Osteoblast (primary cell): Measurements from ENCODE around the gene CDR2L. TPM values are rescaled to one million over a fixed set of nuclear protein-coding genes. Genes with fewer than 3 reads are reported as not detected.
"Not testable (repeated sequence)": the region's sequence is repeated elsewhere in the genome, so short reads cannot be mapped to it uniquely, and the experiment has no call there.

Experiments
- DNase-seq: peaks from one replicate; pipeline ENCODE4 v3.0.0; 2011; ENCODE audit warnings: low spot score, mixed read lengths; ENCODE audit not compliant: insufficient read length; ENCODE audit errors: missing footprints
- H2AFZ ChIP-seq: 2 replicates; pipeline ENCODE4 v1.6.0; 2011; ENCODE audit warnings: mild to moderate bottlenecking, low read length
- H3K27ac ChIP-seq: 2 replicates; pipeline ENCODE4 v1.5.1; 2011; ENCODE audit warnings: mild to moderate bottlenecking, low read depth, low read length, moderate library complexity
- H3K27me3 ChIP-seq: 2 replicates; pipeline ENCODE4 v1.6.0; 2012; ENCODE audit warnings: mild to moderate bottlenecking, control low read depth, inconsistent platforms, low read length, moderate library complexity; ENCODE audit not compliant: insufficient read depth
- H3K36me3 ChIP-seq: 2 replicates; pipeline ENCODE4 v1.5.1; 2011; ENCODE audit warnings: mild to moderate bottlenecking, low read length, control low read depth, moderate library complexity; ENCODE audit not compliant: insufficient read depth
- H3K4me1 ChIP-seq: 2 replicates; pipeline ENCODE4 v1.5.1; 2011; ENCODE audit warnings: mild to moderate bottlenecking, low read length, control low read depth, moderate library complexity; ENCODE audit not compliant: insufficient read depth
- H3K4me2 ChIP-seq: 2 replicates; pipeline ENCODE4 v1.6.0; 2011; ENCODE audit warnings: mild to moderate bottlenecking, low read length; ENCODE audit not compliant: insufficient read depth
- H3K4me3 ChIP-seq: fragments of 200-600 bp; sonication (generic); 3 replicates; pipeline ENCODE4 v1.5.1; 2012; ENCODE audit warnings: mild to moderate bottlenecking, low read length, inconsistent platforms; ENCODE audit not compliant: insufficient read depth
- H3K79me2 ChIP-seq: 2 replicates; pipeline ENCODE4 v1.6.0; 2012; ENCODE audit warnings: mild to moderate bottlenecking, low read length, control low read depth, inconsistent platforms; ENCODE audit not compliant: insufficient read depth
- H3K9me3 ChIP-seq: 2 replicates; pipeline ENCODE4 v1.5.1; 2011; ENCODE audit warnings: low read depth, low read length, control low read depth
- H4K20me1 ChIP-seq: 2 replicates; pipeline ENCODE4 v1.6.0; 2012; ENCODE audit warnings: mild to moderate bottlenecking, low read length, control low read depth; ENCODE audit not compliant: insufficient read depth
- total RNA-seq: library from RNA; depleted of rRNA; stranded (reverse); fragments of >200 nt; gene quantifications from 2 replicates; pipeline ENCODE4 v1.2.3, GENCODE V29; 2012
- TF ChIP-seq, protein P1 (sequence below): IDR thresholded peaks from 2 replicates; pipeline ENCODE4 v1.5.1; 2011; ENCODE audit warnings: mild to moderate bottlenecking, low read depth, low read length, moderate library complexity; ENCODE audit errors: extremely low read depth

CDR2L gene
- total RNA-seq, 1 donor = 16.6 TPM

DNA sequence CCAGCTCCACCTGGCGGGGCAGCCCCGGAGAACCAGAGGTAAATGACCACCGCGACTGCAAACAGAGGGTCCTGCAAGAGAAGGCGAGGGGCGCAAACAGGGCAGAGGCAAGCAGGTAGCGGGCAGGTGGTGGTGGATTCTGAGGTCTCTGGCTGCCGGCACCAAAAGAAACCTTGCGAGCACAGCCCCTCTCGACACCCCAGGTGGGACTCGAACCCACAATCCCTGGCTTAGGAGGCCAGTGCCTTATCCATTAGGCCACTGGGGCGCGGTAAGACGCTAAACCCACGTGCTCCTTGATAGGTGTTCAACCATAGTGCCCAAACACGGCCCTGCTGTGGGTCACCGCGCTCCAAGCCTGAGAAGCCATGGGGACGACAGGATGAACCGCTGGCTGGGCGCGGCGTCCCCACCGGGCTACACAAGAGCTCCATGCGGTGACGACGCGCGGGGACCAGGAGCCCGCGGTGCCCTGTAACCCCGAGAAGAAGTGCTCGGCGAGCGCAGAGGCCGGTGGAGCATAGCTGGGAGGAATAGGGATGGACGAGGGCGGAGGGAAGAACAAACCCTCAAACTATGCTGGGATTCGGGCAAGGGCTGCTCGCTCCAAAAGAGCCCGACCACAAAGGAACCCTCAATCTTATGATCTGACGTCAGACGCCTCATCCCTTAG lies 46.9 kb downstream of the CDR2L start:
- Histone ChIP-seq H3K36me3 (peaks cover 11% of the 10 kb centered on the region), H3K4me3 (peak overlapping the region; percentile 93), H3K4me1 (peaks cover 17% of the 10 kb centered on the region), H4K20me1 (no peaks in the 10 kb centered on the region), H3K27me3 (no peaks in the 10 kb centered on the region), H2AFZ (peak overlapping the region; percentile 99), H3K4me2 (peak overlapping the region; percentile 91), H3K79me2 (no peaks in the 10 kb centered on the region), H3K27ac (peak overlapping the region; percentile 96), H3K9me3 (no peaks in the 10 kb centered on the region)
- TF ChIP-seq, protein P1, sequence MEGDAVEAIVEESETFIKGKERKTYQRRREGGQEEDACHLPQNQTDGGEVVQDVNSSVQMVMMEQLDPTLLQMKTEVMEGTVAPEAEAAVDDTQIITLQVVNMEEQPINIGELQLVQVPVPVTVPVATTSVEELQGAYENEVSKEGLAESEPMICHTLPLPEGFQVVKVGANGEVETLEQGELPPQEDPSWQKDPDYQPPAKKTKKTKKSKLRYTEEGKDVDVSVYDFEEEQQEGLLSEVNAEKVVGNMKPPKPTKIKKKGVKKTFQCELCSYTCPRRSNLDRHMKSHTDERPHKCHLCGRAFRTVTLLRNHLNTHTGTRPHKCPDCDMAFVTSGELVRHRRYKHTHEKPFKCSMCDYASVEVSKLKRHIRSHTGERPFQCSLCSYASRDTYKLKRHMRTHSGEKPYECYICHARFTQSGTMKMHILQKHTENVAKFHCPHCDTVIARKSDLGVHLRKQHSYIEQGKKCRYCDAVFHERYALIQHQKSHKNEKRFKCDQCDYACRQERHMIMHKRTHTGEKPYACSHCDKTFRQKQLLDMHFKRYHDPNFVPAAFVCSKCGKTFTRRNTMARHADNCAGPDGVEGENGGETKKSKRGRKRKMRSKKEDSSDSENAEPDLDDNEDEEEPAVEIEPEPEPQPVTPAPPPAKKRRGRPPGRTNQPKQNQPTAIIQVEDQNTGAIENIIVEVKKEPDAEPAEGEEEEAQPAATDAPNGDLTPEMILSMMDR = no peak
- DNase-seq = peak; percentile 86

DNA sequence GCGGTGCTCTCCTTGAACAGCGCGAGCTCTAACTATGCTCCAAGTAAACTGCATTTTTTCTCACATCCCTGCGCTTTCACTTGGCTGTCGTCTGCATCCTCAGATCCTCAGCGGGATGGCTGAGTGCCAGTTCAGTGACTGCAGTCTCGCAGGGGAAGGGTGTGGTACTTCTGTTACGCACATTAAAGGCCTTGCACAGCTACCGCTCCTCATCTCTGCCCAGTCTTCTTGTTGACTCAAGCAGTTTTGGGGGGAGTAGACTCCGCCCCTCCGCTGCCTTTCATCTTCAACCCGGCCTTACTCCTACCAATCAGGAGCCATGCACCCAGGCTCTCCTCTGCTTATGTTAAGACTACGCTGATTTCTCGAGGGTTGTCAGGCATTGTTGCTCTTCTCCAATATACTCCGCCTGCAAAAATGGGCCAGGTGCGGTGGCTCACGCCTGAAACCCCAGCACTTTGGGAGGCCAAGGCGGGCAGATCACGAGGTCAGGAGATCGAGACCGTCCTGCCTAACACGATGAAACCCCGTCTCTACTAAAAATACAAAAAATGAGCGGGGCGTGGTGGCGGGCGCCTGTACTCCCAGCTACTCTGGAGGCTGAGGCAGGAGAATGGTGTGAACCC lies 49.3 kb downstream of the CDR2L start:
- Histone ChIP-seq H3K9me3 (no peaks in the 10 kb centered on the region), H3K27me3 (no peaks in the 10 kb centered on the region), H4K20me1 (no peaks in the 10 kb centered on the region), H3K79me2 (no peaks in the 10 kb centered on the region), H3K4me3 (no peak overlapping the region), H3K4me2 (no peak overlapping the region), H3K36me3 (peaks cover 34% of the 10 kb centered on the region), H3K27ac (no peak overlapping the region), H3K4me1 (peaks cover 16% of the 10 kb centered on the region), H2AFZ (peak overlapping the region; percentile 7)
- TF ChIP-seq, protein P1 = no peak
- no peak for DNase-seq

DNA sequence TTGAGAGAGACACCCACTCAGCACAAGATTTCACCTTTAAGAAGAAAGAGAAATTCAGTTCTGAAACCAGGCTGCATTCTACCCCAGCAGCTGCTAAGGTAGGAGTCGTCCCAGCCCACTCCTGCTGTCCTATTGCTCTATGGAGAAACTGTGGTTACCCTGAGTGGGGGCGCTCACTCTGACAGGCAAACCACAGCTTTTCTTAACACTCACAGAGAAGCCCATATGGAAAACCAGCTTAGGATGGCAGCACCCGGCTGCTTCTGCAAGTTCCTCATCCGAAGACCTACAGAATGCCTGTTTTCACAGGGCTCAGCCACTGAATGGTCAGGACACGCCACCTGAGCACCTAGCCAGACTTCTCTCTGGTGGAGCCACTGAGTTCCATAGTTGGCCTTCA lies 51.8 kb downstream of the CDR2L start:
- H3K4me3 ChIP-seq = no peak overlapping the region
- H3K4me2 ChIP-seq = no peak overlapping the region
- H3K27me3 ChIP-seq = no peaks in the 10 kb centered on the region
- no peaks in the 10 kb centered on the region for H3K9me3 ChIP-seq
- DNase-seq = no peak
- no peak overlapping the region for H3K27ac ChIP-seq
- H3K36me3 ChIP-seq = peaks cover 44% of the 10 kb centered on the region
- H2AFZ ChIP-seq = no peak overlapping the region
- H4K20me1 ChIP-seq = no peaks in the 10 kb centered on the region
- H3K79me2 ChIP-seq = peaks cover 15% of the 10 kb centered on the region
- TF ChIP-seq, protein P1 = no peak
- H3K4me1 ChIP-seq = no peaks in the 10 kb centered on the region

DNA sequence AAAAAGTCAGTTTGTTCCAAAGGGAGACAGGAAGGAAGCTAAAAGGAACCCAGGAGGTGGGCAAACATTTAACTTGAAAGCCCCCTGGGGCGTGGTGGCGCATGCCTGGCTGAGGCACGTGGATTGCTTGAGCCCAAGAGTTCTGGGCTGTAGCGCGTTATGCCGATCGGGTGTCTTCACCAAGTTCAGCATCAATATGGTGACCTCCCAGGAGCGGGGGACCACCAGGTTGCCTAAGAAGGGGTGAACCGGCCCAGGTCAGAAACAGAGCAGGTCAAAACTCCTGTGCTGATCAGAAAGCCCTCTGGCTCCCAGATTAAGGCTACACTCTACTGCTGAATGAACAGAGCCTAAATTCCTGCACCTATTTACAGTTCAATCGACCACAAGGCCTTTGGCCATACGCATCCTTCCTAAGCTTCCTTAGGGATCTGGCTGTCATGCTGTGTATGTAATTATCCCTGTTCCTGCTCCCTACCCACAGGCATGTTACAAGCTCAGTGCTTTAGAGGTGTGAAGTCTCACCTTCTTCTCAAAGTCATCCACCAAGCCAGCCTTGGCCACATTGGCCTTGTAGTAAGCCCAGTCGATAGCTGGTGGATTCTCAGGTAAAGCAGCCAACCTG lies 54.3 kb downstream of the CDR2L start:
- H3K4me2 ChIP-seq = no peak overlapping the region
- no peak overlapping the region for H2AFZ ChIP-seq
- H3K4me1 ChIP-seq = peaks cover 4% of the 10 kb centered on the region
- H3K4me3 ChIP-seq = no peak overlapping the region
- DNase-seq = no peak
- no peak overlapping the region for H3K27ac ChIP-seq
- H3K27me3 ChIP-seq = no peaks in the 10 kb centered on the region
- TF ChIP-seq, protein P1 = no peak
- H3K36me3 ChIP-seq = peaks cover 47% of the 10 kb centered on the region
- peaks cover 3% of the 10 kb centered on the region for H4K20me1 ChIP-seq
- H3K79me2 ChIP-seq = peaks cover 33% of the 10 kb centered on the region
- no peaks in the 10 kb centered on the region for H3K9me3 ChIP-seq

DNA sequence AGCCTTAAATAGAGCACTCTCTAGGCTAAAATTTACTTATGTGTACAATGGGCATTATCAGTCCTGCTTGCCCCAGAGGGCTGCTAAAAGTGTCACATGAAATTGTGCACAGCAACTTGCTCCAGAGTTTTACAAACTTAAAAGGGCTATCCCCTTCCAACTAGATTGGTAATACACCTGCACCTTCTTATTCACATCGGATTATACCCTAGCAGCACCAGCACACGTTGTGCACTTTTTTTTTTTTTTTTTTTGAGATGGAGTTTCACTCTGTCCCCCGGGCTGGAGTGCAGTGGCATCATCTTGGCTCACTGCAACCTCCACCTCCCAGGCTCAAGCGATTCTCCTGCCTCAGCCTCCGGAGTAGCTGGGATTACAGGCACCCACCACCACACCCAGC lies 56.4 kb downstream of the CDR2L start:
- not testable (repeated sequence) for H4K20me1 ChIP-seq, DNase-seq, H3K9me3 ChIP-seq, H3K4me2 ChIP-seq, H3K27ac ChIP-seq, H3K4me3 ChIP-seq, H2AFZ ChIP-seq, H3K27me3 ChIP-seq
- Histone ChIP-seq H3K4me1 (peaks cover 16% of the 10 kb centered on the region), H3K36me3 (peaks cover 41% of the 10 kb centered on the region), H3K79me2 (peaks cover 46% of the 10 kb centered on the region)
